ENCODE measurements around the gene STK25. TPM values are rescaled to one million over a fixed set of nuclear protein-coding genes. Genes with fewer than 3 reads are reported as not detected.
"Not testable (repeated sequence)": the region's sequence is repeated elsewhere in the genome, so short reads cannot be mapped to it uniquely, and the experiment has no call there.

Gene STK25
- total and polyA plus RNA-seq, 12 donors: 66.1 to 147 (median 86.1) TPM

DNA sequence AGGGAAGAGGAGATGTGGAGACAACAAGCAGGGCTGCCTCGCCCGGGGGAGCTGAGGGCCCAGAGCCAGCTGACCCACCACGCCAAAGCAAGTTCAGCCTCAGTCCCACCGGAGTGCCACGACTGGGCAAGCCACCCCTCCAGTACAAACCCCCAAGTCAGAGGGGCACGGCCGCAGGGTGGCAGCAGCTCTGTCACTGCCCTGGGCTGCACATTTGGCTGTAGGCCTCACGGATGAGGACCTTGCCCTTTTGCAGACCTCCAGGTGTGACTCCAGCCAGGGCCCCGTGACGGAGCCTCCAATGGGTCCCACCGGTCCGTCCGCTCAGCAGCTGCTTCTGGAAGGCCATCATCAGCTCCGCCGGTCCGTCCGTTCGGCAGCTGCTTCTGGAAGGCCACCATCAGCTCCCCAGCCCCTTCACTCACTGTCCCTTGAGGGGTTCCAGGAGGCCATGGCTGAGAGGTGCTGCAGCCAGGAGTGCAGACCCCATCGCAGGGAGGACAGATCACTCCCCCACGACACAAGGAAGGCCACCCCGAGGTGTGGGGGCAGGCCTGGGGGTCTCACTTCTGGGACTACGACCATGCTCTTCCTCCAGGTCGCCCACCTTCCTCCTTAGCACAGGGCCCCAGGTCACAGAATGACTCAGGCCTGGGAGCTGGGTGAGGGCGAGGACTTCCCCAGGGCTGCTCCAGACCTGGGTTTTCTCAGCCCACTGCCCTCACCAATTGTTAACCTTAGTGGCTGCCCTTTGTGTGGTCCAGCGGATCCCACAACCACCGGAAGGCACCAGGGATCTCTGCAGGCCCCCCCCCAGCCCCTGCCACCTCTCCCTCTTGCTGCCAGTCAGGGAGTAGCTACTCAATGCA, 24.6 kb upstream of the STK25 start:
- ATAC-seq (peak in 1 of 8 donors; percentile 39), DNase-seq (no peak)
- intact Hi-C loops (cut with DNase I): no loop called here
- H3K4me1 ChIP-seq: no peaks in the 10 kb centered on the region
- no peaks in the 10 kb centered on the region for H3K9me3 ChIP-seq
- 86 to 91% methylated on average over 26 of the region's 26 CpGs for WGBS, 2 donors
- no peaks in the 10 kb centered on the region for H3K27me3 ChIP-seq
- H3K36me3 ChIP-seq: no peaks in the 10 kb centered on the region
- no peak overlapping the region for H3K27ac ChIP-seq
- no peak for TF ChIP-seq CTCF (IDR thresholded peaks at IDR 0.05)
- H3K4me3 ChIP-seq: no peak overlapping the region

DNA sequence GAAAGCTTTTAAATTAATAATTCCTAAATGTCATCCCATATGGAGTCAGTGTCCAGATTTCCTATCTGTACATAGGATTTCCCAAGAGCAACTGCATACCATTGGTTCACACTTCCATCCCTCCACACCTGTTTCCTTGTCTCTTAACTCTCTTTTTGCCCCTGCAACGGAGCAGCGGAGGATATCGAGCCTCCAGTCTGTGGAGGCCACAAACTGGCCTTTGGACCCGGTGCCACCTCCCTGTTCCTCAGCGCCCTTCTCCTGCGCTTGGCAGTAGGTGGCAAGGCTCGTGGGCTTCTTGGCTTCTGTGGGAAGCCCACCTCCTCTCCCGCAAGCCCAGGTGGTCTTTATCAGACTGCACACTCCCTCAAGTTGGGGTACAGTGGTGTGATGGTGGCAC, 23.8 kb upstream of the STK25 start:
- H3K9me3 ChIP-seq: no peaks in the 10 kb centered on the region
- H3K36me3 ChIP-seq: no peaks in the 10 kb centered on the region
- no peak overlapping the region for H3K27ac ChIP-seq
- intact Hi-C loops (cut with DNase I): no loop called here
- TF ChIP-seq CTCF (IDR thresholded peaks at IDR 0.05): no peak
- no peaks in the 10 kb centered on the region for H3K4me1 ChIP-seq
- DNase-seq: no peak
- H3K4me3 ChIP-seq: no peak overlapping the region
- H3K27me3 ChIP-seq: no peaks in the 10 kb centered on the region
- no peak for ATAC-seq
- WGBS, 2 donors: 91 to 94% methylated on average over 8 of the region's 8 CpGs

- no peak overlapping the region for H3K4me3 ChIP-seq
- no peak for ATAC-seq
- no peaks in the 10 kb centered on the region for H3K4me1 ChIP-seq
- DNase-seq: no peak
- intact Hi-C loops (cut with DNase I): no loop called here
- no peak overlapping the region for H3K27ac ChIP-seq
- no peaks in the 10 kb centered on the region for H3K36me3 ChIP-seq
- H3K27me3 ChIP-seq: no peaks in the 10 kb centered on the region
- 74 to 78% methylated on average over 13 of the region's 13 CpGs for whole genome bisulfite sequencing, 2 donors
- H3K9me3 ChIP-seq: peaks cover 0 to 4% (median 0%) of the 10 kb centered on the region in 11 donors
- no peak for TF ChIP-seq CTCF (IDR thresholded peaks at IDR 0.05)
These were observed 22.9 kb upstream of the STK25 start for GRCh38 chr2:241531161-241531722.

DNA sequence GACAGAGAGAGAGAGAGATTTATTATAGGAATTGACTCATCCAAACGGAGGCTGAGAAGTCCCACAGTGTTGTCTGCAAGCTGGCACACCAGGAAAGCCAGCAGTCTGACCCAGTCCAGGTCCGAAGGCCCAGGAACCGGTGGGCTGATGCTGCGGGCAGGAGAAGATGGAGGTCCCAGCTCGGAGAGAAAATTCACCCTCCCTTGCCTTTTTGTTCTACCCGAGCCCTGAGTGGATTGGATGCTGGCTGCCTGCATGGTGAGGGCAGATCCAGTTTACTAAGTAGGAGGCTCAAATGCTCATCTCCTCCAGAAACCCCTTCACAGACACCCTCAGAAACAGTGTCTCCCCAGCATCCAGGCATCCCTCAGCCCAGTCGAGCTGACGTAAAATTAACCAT, 22.2 kb upstream of the STK25 start:
- no peak for TF ChIP-seq CTCF (IDR thresholded peaks at IDR 0.05)
- Histone ChIP-seq H3K4me1 (no peaks in the 10 kb centered on the region), H3K27me3 (no peaks in the 10 kb centered on the region), H3K9me3 (peaks cover 0 to 4% (median 0%) of the 10 kb centered on the region in 11 donors), H3K27ac (no peak overlapping the region), H3K4me3 (no peak overlapping the region), H3K36me3 (no peaks in the 10 kb centered on the region)
- ATAC-seq (no peak), DNase-seq (no peak)
- WGBS, 2 donors: 69 to 74% methylated on average over 8 of the region's 8 CpGs
- intact Hi-C loops (cut with DNase I): no loop called here

DNA sequence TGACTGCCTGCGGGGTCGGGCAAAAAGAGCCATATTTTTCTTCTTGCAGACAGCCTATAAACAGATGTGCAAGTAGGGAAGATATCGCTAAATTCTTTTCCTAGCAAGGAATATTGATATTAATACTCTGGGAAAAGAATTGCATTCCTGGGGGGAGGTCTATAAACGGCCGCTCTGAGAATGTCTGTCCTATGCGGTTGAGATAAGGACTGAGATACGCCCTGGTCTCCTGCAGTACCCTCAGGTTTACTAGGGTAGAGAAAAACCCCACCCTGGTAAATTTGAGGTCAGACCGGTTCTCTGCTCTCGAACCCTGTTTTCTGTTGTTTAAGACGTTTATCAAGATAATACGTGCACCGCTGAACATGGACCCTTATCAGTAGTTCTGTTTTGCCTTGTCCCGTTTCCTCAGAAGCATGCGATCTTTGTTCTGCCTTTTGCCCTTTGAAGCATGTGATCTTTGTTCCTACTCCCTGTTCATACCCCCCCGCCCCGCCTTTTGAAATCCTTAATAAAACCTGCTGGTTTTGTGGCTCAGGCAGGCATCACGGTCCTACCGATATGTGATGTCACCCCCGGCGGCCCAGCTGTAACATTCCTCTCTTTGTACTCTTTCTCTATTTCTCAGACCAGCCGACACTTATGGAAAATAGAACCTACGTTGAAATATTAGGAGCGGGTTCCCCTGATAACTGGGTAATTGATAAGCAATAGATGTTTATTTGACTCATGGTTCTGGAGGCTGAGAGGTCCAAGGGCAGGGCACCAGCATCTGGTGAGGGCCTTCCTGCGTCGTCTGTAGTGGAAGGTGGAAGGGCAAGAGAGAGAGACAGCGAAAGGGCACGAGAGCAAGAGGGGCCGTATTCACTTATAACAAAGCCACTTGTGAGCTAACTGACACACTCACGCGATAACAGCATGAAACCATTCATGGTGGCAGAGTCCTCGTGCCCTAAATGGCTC, 17.7 kb upstream of the STK25 start:
- H3K27ac ChIP-seq; H3K4me1 ChIP-seq; intact Hi-C loops (cut with DNase I); H3K9me3 ChIP-seq; H3K36me3 ChIP-seq; ATAC-seq; DNase-seq; H3K4me3 ChIP-seq: not testable (repeated sequence)
- WGBS, 2 donors: 93% methylated on average over 31 of the region's 31 CpGs
- H3K27me3 ChIP-seq: peaks cover 0 to 13% (median 4%) of the 10 kb centered on the region in 7 donors
